ENCODE measurements around the gene SLAMF7.

DNA sequence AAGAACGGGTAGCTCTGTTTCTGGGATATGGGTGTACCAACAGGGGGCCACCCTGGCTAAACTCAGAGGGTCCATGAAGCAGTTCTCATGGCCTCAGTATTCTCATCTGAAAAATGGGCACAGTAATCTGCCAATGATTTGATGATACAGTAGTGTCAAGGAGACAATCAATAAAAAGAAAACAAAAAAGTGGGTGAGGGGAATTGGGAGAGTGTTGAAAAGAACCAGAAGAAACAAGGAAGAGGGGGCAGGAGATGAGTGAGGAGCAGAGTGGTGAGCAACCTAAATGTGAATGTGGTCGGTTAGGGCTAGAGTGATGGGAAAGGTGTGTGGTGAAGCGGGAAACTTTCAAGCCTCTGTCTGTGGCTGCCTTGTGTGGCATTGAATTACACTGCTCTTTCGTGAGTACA lies 2.0 kb downstream of the SLAMF7 start:
- TF ChIP-seq FOXA2 (IDR thresholded peaks at IDR 0.05) (no peak), HNF4G (IDR thresholded peaks at IDR 0.05) (no peak), GABPA (IDR thresholded peaks at IDR 0.05 in 1 of 2, conservative IDR thresholded peaks at IDR 0.05 in 1 of 2) (no peak), FOXA1 (IDR thresholded peaks at IDR 0.05) (no peak), JUND (IDR thresholded peaks at IDR 0.05) (no peak), SP1 (IDR thresholded peaks at IDR 0.05) (no peak), EGR1 (IDR thresholded peaks at IDR 0.05; ENCODE audit: low read depth in 2 of 2) (no peak)
- TF ChIP-seq, protein P1, sequence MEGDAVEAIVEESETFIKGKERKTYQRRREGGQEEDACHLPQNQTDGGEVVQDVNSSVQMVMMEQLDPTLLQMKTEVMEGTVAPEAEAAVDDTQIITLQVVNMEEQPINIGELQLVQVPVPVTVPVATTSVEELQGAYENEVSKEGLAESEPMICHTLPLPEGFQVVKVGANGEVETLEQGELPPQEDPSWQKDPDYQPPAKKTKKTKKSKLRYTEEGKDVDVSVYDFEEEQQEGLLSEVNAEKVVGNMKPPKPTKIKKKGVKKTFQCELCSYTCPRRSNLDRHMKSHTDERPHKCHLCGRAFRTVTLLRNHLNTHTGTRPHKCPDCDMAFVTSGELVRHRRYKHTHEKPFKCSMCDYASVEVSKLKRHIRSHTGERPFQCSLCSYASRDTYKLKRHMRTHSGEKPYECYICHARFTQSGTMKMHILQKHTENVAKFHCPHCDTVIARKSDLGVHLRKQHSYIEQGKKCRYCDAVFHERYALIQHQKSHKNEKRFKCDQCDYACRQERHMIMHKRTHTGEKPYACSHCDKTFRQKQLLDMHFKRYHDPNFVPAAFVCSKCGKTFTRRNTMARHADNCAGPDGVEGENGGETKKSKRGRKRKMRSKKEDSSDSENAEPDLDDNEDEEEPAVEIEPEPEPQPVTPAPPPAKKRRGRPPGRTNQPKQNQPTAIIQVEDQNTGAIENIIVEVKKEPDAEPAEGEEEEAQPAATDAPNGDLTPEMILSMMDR (IDR thresholded peaks at IDR 0.05; ENCODE audit: low read depth, low read length, missing input control), result no peak
- TF ChIP-seq, protein P2, sequence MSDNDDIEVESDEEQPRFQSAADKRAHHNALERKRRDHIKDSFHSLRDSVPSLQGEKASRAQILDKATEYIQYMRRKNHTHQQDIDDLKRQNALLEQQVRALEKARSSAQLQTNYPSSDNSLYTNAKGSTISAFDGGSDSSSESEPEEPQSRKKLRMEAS (IDR thresholded peaks at IDR 0.05), result no peak
- TF ChIP-seq, protein P3, sequence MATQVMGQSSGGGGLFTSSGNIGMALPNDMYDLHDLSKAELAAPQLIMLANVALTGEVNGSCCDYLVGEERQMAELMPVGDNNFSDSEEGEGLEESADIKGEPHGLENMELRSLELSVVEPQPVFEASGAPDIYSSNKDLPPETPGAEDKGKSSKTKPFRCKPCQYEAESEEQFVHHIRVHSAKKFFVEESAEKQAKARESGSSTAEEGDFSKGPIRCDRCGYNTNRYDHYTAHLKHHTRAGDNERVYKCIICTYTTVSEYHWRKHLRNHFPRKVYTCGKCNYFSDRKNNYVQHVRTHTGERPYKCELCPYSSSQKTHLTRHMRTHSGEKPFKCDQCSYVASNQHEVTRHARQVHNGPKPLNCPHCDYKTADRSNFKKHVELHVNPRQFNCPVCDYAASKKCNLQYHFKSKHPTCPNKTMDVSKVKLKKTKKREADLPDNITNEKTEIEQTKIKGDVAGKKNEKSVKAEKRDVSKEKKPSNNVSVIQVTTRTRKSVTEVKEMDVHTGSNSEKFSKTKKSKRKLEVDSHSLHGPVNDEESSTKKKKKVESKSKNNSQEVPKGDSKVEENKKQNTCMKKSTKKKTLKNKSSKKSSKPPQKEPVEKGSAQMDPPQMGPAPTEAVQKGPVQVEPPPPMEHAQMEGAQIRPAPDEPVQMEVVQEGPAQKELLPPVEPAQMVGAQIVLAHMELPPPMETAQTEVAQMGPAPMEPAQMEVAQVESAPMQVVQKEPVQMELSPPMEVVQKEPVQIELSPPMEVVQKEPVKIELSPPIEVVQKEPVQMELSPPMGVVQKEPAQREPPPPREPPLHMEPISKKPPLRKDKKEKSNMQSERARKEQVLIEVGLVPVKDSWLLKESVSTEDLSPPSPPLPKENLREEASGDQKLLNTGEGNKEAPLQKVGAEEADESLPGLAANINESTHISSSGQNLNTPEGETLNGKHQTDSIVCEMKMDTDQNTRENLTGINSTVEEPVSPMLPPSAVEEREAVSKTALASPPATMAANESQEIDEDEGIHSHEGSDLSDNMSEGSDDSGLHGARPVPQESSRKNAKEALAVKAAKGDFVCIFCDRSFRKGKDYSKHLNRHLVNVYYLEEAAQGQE (IDR thresholded peaks at IDR 0.05), result no peak
- TF ChIP-seq, protein P4, sequence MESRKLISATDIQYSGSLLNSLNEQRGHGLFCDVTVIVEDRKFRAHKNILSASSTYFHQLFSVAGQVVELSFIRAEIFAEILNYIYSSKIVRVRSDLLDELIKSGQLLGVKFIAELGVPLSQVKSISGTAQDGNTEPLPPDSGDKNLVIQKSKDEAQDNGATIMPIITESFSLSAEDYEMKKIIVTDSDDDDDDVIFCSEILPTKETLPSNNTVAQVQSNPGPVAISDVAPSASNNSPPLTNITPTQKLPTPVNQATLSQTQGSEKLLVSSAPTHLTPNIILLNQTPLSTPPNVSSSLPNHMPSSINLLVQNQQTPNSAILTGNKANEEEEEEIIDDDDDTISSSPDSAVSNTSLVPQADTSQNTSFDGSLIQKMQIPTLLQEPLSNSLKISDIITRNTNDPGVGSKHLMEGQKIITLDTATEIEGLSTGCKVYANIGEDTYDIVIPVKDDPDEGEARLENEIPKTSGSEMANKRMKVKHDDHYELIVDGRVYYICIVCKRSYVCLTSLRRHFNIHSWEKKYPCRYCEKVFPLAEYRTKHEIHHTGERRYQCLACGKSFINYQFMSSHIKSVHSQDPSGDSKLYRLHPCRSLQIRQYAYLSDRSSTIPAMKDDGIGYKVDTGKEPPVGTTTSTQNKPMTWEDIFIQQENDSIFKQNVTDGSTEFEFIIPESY (IDR thresholded peaks at IDR 0.05), result no peak

Data from liver (tissue), 3 donors.